Mesothelial cell of epicardium (in vitro differentiated cells): ENCODE results near the gene TMX1. TPM values are rescaled to one million over a fixed set of nuclear protein-coding genes. Genes with fewer than 3 reads are reported as not detected.

Experiments
- DNase-seq, 2 experiments: peaks; one replicate each; pipeline ENCODE4 v3.0.0; 2021; ENCODE audit warnings: low spot score in 2 of 2; ENCODE audit not compliant: unreplicated experiment in 2 of 2
- H3K27ac Mint-ChIP-seq: 2 replicates; pipeline ENCODE4 v1.8.0; 2021; ENCODE audit warnings: mixed read lengths
- H3K27me3 Mint-ChIP-seq: 2 replicates; pipeline ENCODE4 v1.8.0; 2021; ENCODE audit warnings: low read depth, mixed read lengths
- H3K36me3 Mint-ChIP-seq: 2 replicates; pipeline ENCODE4 v1.8.0; 2021; ENCODE audit warnings: mixed read lengths
- H3K4me1 Mint-ChIP-seq: 2 replicates; pipeline ENCODE4 v1.8.0; 2021; ENCODE audit warnings: mixed read lengths
- H3K4me3 Mint-ChIP-seq: 2 replicates; pipeline ENCODE4 v1.8.0; 2021; ENCODE audit warnings: mild to moderate bottlenecking, moderate library complexity, mixed read lengths
- H3K9me3 Mint-ChIP-seq: 2 replicates; pipeline ENCODE4 v1.8.0; 2021; ENCODE audit warnings: mixed read lengths
- CTCF ChIP-seq: fragments of 200-600 bp; sonication (generic); IDR thresholded peaks from one replicate; pipeline ENCODE4 v1.5.0; 2021; ENCODE audit warnings: antibody characterized with exemption; ENCODE audit not compliant: unreplicated experiment
- total RNA-seq: library from RNA; stranded (reverse); gene quantifications from 3 replicates; pipeline ENCODE4 v1.2.1, GENCODE V29; 2021

Gene TMX1
- total RNA-seq, 1 donor from 2014 or later, result 23.6 TPM

- Mint-ChIP-seq H3K4me1 (peaks cover 7% of the 10 kb centered on the region), H3K4me3 (no peak overlapping the region), H3K27ac (no peak overlapping the region), H3K36me3 (no peaks in the 10 kb centered on the region), H3K27me3 (no peaks in the 10 kb centered on the region), H3K9me3 (no peaks in the 10 kb centered on the region)
- DNase-seq, result no peak
- no peak for TF ChIP-seq CTCF
These were observed 49.1 kb downstream of the TMX1 start for GRCh38 chr14:51289169-51289568.

- no peak overlapping the region for H3K27ac Mint-ChIP-seq
- H3K36me3 Mint-ChIP-seq, result no peaks in the 10 kb centered on the region
- H3K9me3 Mint-ChIP-seq, result no peaks in the 10 kb centered on the region
- no peak overlapping the region for H3K4me3 Mint-ChIP-seq
- no peak for DNase-seq
- TF ChIP-seq CTCF, result no peak
- peaks cover 7% of the 10 kb centered on the region for H3K4me1 Mint-ChIP-seq
- no peaks in the 10 kb centered on the region for H3K27me3 Mint-ChIP-seq
These were observed 50.1 kb downstream of the TMX1 start for GRCh38 chr14:51290132-51290531.

- no peaks in the 10 kb centered on the region for H3K36me3 Mint-ChIP-seq
- H3K4me3 Mint-ChIP-seq, result no peak overlapping the region
- H3K9me3 Mint-ChIP-seq, result no peaks in the 10 kb centered on the region
- H3K4me1 Mint-ChIP-seq, result peaks cover 7% of the 10 kb centered on the region
- no peaks in the 10 kb centered on the region for H3K27me3 Mint-ChIP-seq
- no peak for DNase-seq
- no peak overlapping the region for H3K27ac Mint-ChIP-seq
- no peak for TF ChIP-seq CTCF
These were observed 51.0 kb downstream of the TMX1 start for GRCh38 chr14:51291016-51291415.

GRCh38 chr14:51293149-51293911, 53.3 kb downstream of the TMX1 start:
- no peaks in the 10 kb centered on the region for H3K36me3 Mint-ChIP-seq
- no peaks in the 10 kb centered on the region for H3K9me3 Mint-ChIP-seq
- H3K27me3 Mint-ChIP-seq, result no peaks in the 10 kb centered on the region
- H3K27ac Mint-ChIP-seq, result no peak overlapping the region
- peaks cover 7% of the 10 kb centered on the region for H3K4me1 Mint-ChIP-seq
- DNase-seq, result no peak
- no peak for TF ChIP-seq CTCF
- H3K4me3 Mint-ChIP-seq, result no peak overlapping the region

- Mint-ChIP-seq H3K9me3 (no peaks in the 10 kb centered on the region), H3K27me3 (no peaks in the 10 kb centered on the region), H3K27ac (no peak overlapping the region)
These were observed 53.9 kb downstream of the TMX1 start for GRCh38 chr14:51293912-51294389.

More at GRCh38 chr14:51293912-51294389, 53.9 kb downstream of the TMX1 start:
- no peak overlapping the region for H3K4me3 Mint-ChIP-seq
- H3K36me3 Mint-ChIP-seq, result no peaks in the 10 kb centered on the region
- no peak for DNase-seq
- TF ChIP-seq CTCF, result no peak
- H3K4me1 Mint-ChIP-seq, result peaks cover 12% of the 10 kb centered on the region
